ENCODE data around the gene CHST10. TPM values are rescaled to one million over a fixed set of nuclear protein-coding genes. Genes with fewer than 3 reads are reported as not detected.

The CHST10 gene
- total RNA-seq, 1 experiment from 2014 or later, result 29.7 TPM

GRCh38 chr2:100367163-100367562, 50.3 kb downstream of the CHST10 start:
- no peak overlapping the region for H3K4ac ChIP-seq (ENCODE audit: low read depth, low read length)
- no peak overlapping the region for H2BK15ac ChIP-seq (ENCODE audit: low read depth, low read length)
- no peak overlapping the region for H3K18ac ChIP-seq (ENCODE audit: insufficient read length, low read depth, low read length)
- no peaks in the 10 kb centered on the region; the same call in 1 of the 2 replicates for H3K4me1 ChIP-seq (ENCODE audit: insufficient read depth, low read length)
- H3K14ac ChIP-seq (ENCODE audit: insufficient read depth, low read length), result no peak overlapping the region
- Mint-ChIP-seq H3K36me3 (ENCODE audit: insufficient read depth in 1 of 3, low read depth in 3 of 3) (peaks cover 14 to 44% (median 17%) of the 10 kb centered on the region in 3 experiments), H3K27me3 (ENCODE audit: low read depth) (no peaks in the 10 kb centered on the region), H3K9me3 (peaks cover 33 to 38% of the 10 kb centered on the region in 2 experiments), H3K4me1 (peaks cover 32 to 35% of the 10 kb centered on the region in 2 experiments), H3K27ac (peak overlapping the region in 2 of 3 experiments; percentile 9 to 55; a peak in 1 of 7 replicates), H3K4me3 (no peak overlapping the region)
- H4K8ac ChIP-seq (replicated peaks; ENCODE audit: insufficient read length, low read depth, low read length), result no peak overlapping the region
- no peak for TF ChIP-seq CTCF (conservative IDR thresholded peaks at IDR 0.05)
- no peak overlapping the region for H2BK120ac ChIP-seq (ENCODE audit: low read depth, low read length, poor library complexity, severe bottlenecking)
- H3K9me3 ChIP-seq (ENCODE audit: control insufficient read depth, low read depth, low read length), result no peaks in the 10 kb centered on the region
- H3K4me2 ChIP-seq (ENCODE audit: insufficient read depth, insufficient read length, low read length), result no peak overlapping the region
- no peak overlapping the region for H2AK5ac ChIP-seq (ENCODE audit: insufficient read length, low read length)
- no peak overlapping the region for H3K56ac ChIP-seq (ENCODE audit: insufficient read length, low read depth, low read length)
- no peak overlapping the region for H3K23ac ChIP-seq (ENCODE audit: insufficient read length, low read depth, low read length)
- H2BK20ac ChIP-seq (ENCODE audit: low read depth, low read length, poor library complexity, severe bottlenecking), result no peak overlapping the region
- H3K9ac ChIP-seq (ENCODE audit: extremely low read depth, insufficient read length, low read length), result no peak overlapping the region
- no peak overlapping the region for H4K5ac ChIP-seq (ENCODE audit: insufficient read length, low read depth, low read length)
- no peaks in the 10 kb centered on the region for H4K20me1 ChIP-seq (ENCODE audit: control insufficient read depth, insufficient read depth, insufficient read length)
- H3K79me1 ChIP-seq (ENCODE audit: insufficient read depth, low read depth, low read length, poor library complexity, severe bottlenecking), result no peaks in the 10 kb centered on the region
- no peaks in the 10 kb centered on the region for H3K79me2 ChIP-seq (ENCODE audit: insufficient read depth, low read length)
- H3T11ph ChIP-seq (ENCODE audit: low read length), result no peak overlapping the region
- no peaks in the 10 kb centered on the region for H3K23me2 ChIP-seq (ENCODE audit: insufficient read length, low read depth, low read length, poor library complexity, severe bottlenecking)
- H2BK5ac ChIP-seq (ENCODE audit: insufficient read length, low read length), result no peak overlapping the region
- H2AFZ ChIP-seq (ENCODE audit: low read length), result no peak overlapping the region
- no peak overlapping the region for H3K27ac ChIP-seq (ENCODE audit: insufficient read length, low read depth, low read length)
- no peak overlapping the region for H2BK12ac ChIP-seq (ENCODE audit: insufficient read length, low read depth, low read length)
- no peak for DNase-seq
- no CpG with 5 or more reads among the region's 1 CpG for WGBS (ENCODE audit: extremely low coverage, insufficient read length, low lambda C conversion rate)
- no peak overlapping the region for H4K91ac ChIP-seq (ENCODE audit: insufficient read length, low read depth, low read length)
- no peaks in the 10 kb centered on the region for H3K27me3 ChIP-seq (ENCODE audit: insufficient read depth, low read length)
